ENCODE results near the gene ATF7. TPM values are rescaled to one million over a fixed set of nuclear protein-coding genes. Genes with fewer than 3 reads are reported as not detected.

Gene ATF7
- total and polyA plus RNA-seq, 2 of the 13 experiments (the other 11 are each of a cell fraction or from before 2014, with no cell fraction given) = 9.6 to 16.2 TPM

DNA sequence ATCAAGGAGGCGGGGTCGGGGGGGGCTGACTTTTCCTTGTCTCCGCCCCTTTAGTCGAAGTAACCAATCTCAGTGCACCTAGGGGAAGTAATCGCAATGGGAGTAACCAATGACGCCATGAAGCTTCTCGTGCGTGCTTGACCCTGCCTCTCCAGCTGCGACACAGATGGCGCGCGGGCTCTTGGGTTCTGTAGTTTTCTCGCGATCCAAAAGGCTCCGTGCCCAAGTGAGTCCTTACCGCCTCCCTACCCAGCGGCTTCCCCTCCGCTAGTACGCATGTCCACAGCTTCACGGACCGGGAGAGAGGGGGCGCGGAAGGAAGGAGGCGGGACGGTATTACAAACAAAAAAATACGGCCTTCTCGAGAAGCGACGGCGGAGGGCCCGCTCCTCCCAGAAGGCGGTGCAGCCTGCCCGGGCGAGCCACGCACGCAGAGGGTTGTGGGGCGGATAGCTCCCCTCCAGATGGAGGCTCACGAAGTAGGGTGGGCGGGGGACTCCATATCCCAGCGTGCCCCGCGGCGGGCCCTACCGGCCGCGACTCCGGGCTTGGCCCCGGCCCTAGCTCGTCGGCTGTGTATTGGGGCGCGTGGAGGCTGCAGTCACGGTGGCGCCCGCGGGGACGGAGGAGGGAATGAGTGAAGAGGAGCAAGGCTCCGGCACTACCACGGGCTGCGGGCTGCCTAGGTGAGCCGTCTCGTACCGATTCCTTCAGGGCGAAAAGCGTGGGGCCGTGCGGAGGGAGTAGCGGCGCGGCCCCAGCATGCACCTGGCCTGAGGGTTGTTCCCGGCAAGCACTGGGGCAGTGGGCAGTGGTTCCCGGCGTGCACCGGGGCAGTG, 125.2 kb downstream of the ATF7 start, which contains the start of gene TARBP2 (continued):
- TF ChIP-seq KLF15 (CRISPR knock-in tag; IDR thresholded peaks at IDR 0.05; ENCODE audit: borderline replicate concordance) (peak; percentile 83; the same call in 1 of the 2 replicates), ZNF678 (CRISPR knock-in tag; IDR thresholded peaks at IDR 0.05) (no peak), SP1 (IDR thresholded peaks at IDR 0.05) (no peak), SP1 (CRISPR knock-in tag; IDR thresholded peaks at IDR 0.05) (peak; percentile 89), ZNF772 (CRISPR knock-in tag; IDR thresholded peaks at IDR 0.05) (peak; percentile 31; the same call in 1 of the 2 replicates), ELF1 (CRISPR knock-in tag; IDR thresholded peaks at IDR 0.05) (peak; percentile 55), ZNF496 (CRISPR knock-in tag; IDR thresholded peaks at IDR 0.05; ENCODE audit: insufficient replicate concordance) (no peak), SSRP1 (CRISPR knock-in tag; IDR thresholded peaks at IDR 0.05) (no peak), TP53 (CRISPR knock-in tag; conservative IDR thresholded peaks at IDR 0.05) (peak; percentile 83; the same call in 1 of the 2 replicates), RBM39 (IDR thresholded peaks at IDR 0.05; ENCODE audit: low read depth, low read length, poor library complexity, severe bottlenecking) (peak; percentile 81), RORA (CRISPR knock-in tag; IDR thresholded peaks at IDR 0.05) (no peak), FOXJ3 (CRISPR knock-in tag; IDR thresholded peaks at IDR 0.05; ENCODE audit: borderline replicate concordance) (peak; percentile 45), TCF7 (IDR thresholded peaks at IDR 0.05; ENCODE audit: low read depth) (no peak), ZNF660 (CRISPR knock-in tag; IDR thresholded peaks at IDR 0.05; ENCODE audit: borderline replicate concordance, low read depth) (no peak), ZMYM3 (CRISPR knock-in tag; IDR thresholded peaks at IDR 0.05) (no peak), HNRNPL (IDR thresholded peaks at IDR 0.05; ENCODE audit: low read depth, low read length) (peak; percentile 43; the same call in 1 of the 2 replicates)
- TF ChIP-seq, protein P1, sequence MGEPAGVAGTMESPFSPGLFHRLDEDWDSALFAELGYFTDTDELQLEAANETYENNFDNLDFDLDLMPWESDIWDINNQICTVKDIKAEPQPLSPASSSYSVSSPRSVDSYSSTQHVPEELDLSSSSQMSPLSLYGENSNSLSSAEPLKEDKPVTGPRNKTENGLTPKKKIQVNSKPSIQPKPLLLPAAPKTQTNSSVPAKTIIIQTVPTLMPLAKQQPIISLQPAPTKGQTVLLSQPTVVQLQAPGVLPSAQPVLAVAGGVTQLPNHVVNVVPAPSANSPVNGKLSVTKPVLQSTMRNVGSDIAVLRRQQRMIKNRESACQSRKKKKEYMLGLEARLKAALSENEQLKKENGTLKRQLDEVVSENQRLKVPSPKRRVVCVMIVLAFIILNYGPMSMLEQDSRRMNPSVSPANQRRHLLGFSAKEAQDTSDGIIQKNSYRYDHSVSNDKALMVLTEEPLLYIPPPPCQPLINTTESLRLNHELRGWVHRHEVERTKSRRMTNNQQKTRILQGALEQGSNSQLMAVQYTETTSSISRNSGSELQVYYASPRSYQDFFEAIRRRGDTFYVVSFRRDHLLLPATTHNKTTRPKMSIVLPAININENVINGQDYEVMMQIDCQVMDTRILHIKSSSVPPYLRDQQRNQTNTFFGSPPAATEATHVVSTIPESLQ (CRISPR knock-in tag; conservative IDR thresholded peaks at IDR 0.05) = 0 out of 2 replicates have a peak, but pooled peaks have one; percentile 20
- TF ChIP-seq, protein P2, sequence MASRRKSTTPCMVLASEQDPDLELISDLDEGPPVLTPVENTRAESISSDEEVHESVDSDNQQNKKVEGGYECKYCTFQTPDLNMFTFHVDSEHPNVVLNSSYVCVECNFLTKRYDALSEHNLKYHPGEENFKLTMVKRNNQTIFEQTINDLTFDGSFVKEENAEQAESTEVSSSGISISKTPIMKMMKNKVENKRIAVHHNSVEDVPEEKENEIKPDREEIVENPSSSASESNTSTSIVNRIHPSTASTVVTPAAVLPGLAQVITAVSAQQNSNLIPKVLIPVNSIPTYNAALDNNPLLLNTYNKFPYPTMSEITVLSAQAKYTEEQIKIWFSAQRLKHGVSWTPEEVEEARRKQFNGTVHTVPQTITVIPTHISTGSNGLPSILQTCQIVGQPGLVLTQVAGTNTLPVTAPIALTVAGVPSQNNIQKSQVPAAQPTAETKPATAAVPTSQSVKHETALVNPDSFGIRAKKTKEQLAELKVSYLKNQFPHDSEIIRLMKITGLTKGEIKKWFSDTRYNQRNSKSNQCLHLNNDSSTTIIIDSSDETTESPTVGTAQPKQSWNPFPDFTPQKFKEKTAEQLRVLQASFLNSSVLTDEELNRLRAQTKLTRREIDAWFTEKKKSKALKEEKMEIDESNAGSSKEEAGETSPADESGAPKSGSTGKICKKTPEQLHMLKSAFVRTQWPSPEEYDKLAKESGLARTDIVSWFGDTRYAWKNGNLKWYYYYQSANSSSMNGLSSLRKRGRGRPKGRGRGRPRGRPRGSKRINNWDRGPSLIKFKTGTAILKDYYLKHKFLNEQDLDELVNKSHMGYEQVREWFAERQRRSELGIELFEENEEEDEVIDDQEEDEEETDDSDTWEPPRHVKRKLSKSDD (CRISPR knock-in tag; IDR thresholded peaks at IDR 0.05; ENCODE audit: low read depth) = no peak
- TF ChIP-seq, protein P3, sequence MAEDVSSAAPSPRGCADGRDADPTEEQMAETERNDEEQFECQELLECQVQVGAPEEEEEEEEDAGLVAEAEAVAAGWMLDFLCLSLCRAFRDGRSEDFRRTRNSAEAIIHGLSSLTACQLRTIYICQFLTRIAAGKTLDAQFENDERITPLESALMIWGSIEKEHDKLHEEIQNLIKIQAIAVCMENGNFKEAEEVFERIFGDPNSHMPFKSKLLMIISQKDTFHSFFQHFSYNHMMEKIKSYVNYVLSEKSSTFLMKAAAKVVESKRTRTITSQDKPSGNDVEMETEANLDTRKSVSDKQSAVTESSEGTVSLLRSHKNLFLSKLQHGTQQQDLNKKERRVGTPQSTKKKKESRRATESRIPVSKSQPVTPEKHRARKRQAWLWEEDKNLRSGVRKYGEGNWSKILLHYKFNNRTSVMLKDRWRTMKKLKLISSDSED (CRISPR knock-in tag; IDR thresholded peaks at IDR 0.05) = no peak
- TF ChIP-seq, protein P4, sequence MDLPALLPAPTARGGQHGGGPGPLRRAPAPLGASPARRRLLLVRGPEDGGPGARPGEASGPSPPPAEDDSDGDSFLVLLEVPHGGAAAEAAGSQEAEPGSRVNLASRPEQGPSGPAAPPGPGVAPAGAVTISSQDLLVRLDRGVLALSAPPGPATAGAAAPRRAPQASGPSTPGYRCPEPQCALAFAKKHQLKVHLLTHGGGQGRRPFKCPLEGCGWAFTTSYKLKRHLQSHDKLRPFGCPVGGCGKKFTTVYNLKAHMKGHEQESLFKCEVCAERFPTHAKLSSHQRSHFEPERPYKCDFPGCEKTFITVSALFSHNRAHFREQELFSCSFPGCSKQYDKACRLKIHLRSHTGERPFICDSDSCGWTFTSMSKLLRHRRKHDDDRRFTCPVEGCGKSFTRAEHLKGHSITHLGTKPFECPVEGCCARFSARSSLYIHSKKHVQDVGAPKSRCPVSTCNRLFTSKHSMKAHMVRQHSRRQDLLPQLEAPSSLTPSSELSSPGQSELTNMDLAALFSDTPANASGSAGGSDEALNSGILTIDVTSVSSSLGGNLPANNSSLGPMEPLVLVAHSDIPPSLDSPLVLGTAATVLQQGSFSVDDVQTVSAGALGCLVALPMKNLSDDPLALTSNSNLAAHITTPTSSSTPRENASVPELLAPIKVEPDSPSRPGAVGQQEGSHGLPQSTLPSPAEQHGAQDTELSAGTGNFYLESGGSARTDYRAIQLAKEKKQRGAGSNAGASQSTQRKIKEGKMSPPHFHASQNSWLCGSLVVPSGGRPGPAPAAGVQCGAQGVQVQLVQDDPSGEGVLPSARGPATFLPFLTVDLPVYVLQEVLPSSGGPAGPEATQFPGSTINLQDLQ (CRISPR knock-in tag; IDR thresholded peaks at IDR 0.05) = peak; percentile 21; the same call in 1 of the 2 replicates

Data from HepG2 (cell line).